MM.1S (cell line): ENCODE data around the gene C14orf93.

Experiments
- DNase-seq: peaks from one replicate; pipeline ENCODE4 v3.0.0-alpha.2; 2015
- H2AFZ ChIP-seq: fragments of 300-600 bp; sonication (generic); 2 replicates; pipeline ENCODE4 v1.6.0; 2016; ENCODE audit warnings: antibody characterized with exemption, low read length
- H3F3A ChIP-seq: fragments of 300-600 bp; sonication (generic); 2 replicates; pipeline ENCODE4 v1.6.1; 2016; ENCODE audit warnings: mild to moderate bottlenecking, antibody characterized with exemption, low read length, moderate library complexity, mixed read lengths; ENCODE audit not compliant: insufficient read depth
- H3K27ac ChIP-seq: fragments of 300-600 bp; sonication (generic); 2 replicates; pipeline ENCODE4 v1.5.1; 2016; ENCODE audit warnings: mild to moderate bottlenecking, low read length
- H3K27me3 ChIP-seq: fragments of 300-600 bp; sonication (generic); replicated peaks from 2 replicates; pipeline ENCODE4 v1.6.0; 2016; ENCODE audit warnings: low read length; ENCODE audit not compliant: insufficient read depth
- H3K36me3 ChIP-seq: fragments of 300-600 bp; sonication (generic); replicated peaks from 2 replicates; pipeline ENCODE4 v1.6.1; 2016; ENCODE audit warnings: mild to moderate bottlenecking, low read length, mixed read lengths; ENCODE audit not compliant: insufficient read depth
- H3K4me1 ChIP-seq: fragments of 300-600 bp; sonication (generic); 2 replicates; pipeline ENCODE4 v1.6.1; 2016; ENCODE audit warnings: low read length, mixed read lengths
- H3K4me2 ChIP-seq: fragments of 300-600 bp; sonication (generic); 2 replicates; pipeline ENCODE4 v1.6.0; 2016; ENCODE audit warnings: low read depth, low read length
- H3K4me3 ChIP-seq: fragments of 300-600 bp; sonication (generic); 2 replicates; pipeline ENCODE4 v1.5.1; 2016; ENCODE audit warnings: low read length, mixed read lengths
- H3K79me2 ChIP-seq: fragments of 300-600 bp; sonication (generic); 2 replicates; pipeline ENCODE4 v1.6.1; 2016; ENCODE audit warnings: mixed run types, low read length, mixed read lengths
- H3K9ac ChIP-seq: fragments of 300-600 bp; sonication (generic); 2 replicates; pipeline ENCODE4 v1.6.1; 2016; ENCODE audit warnings: low read length, mixed read lengths
- H3K9me2 ChIP-seq: fragments of 300-600 bp; sonication (generic); replicated peaks from 2 replicates; pipeline ENCODE4 v1.6.1; 2016; ENCODE audit warnings: mild to moderate bottlenecking, low read length, mixed read lengths; ENCODE audit not compliant: insufficient read depth
- H3K9me3 ChIP-seq: fragments of 300-600 bp; sonication (generic); replicated peaks from 2 replicates; pipeline ENCODE4 v1.6.1; 2016; ENCODE audit warnings: mild to moderate bottlenecking, low read length, mixed read lengths; ENCODE audit not compliant: insufficient read depth
- H4K20me1 ChIP-seq: fragments of 300-600 bp; sonication (generic); 2 replicates; pipeline ENCODE4 v1.6.1; 2016; ENCODE audit warnings: mild to moderate bottlenecking, low read length, moderate library complexity, mixed read lengths; ENCODE audit not compliant: insufficient read depth
- EZH2 ChIP-seq: fragments of 300-600 bp; sonication (generic); optimal IDR thresholded peaks from 2 replicates; pipeline ENCODE3; 2017; ENCODE audit warnings: low read depth, mild to moderate bottlenecking, antibody characterized with exemption, low read length, mixed read lengths
- EZH2phosphoT487 ChIP-seq: fragments of 300-600 bp; sonication (generic); IDR thresholded peaks from 2 replicates; pipeline ENCODE4 v1.6.1; 2018; ENCODE audit warnings: antibody characterized with exemption, low read length
- TF ChIP-seq, protein P1 (sequence below): fragments of 300-600 bp; sonication (generic); IDR thresholded peaks from 2 replicates; pipeline ENCODE4 v1.5.1; 2016; ENCODE audit warnings: antibody characterized with exemption, low read length, mixed read lengths

The C14orf93 gene

DNA sequence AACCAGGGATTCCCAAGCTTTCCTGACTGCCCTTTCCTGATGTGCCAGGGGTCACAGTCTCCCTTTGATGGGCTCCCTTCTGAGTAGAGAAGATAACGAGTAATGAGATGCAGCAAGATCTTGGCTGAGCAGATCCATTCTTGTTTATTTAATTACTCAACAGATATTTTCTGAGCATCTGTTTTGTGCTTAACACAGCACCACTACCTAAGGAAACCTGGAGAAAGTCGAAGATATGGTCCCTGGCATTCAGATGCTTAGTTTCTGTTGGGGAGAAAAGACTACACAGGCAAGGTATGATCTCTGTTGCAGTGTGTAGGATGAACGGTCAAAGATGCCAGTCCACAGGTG, 31.5 kb downstream of the C14orf93 start:
- Histone ChIP-seq H3K9ac (no peak overlapping the region), H2AFZ (no peak overlapping the region), H3K79me2 (no peaks in the 10 kb centered on the region), H3K4me2 (no peak overlapping the region), H3K9me2 (no peaks in the 10 kb centered on the region), H4K20me1 (no peaks in the 10 kb centered on the region), H3K27ac (no peak overlapping the region), H3F3A (no peaks in the 10 kb centered on the region), H3K4me3 (no peak overlapping the region), H3K27me3 (peaks cover 8% of the 10 kb centered on the region), H3K4me1 (no peaks in the 10 kb centered on the region), H3K9me3 (no peaks in the 10 kb centered on the region), H3K36me3 (no peaks in the 10 kb centered on the region)
- no peak for TF ChIP-seq EZH2phosphoT487
- no peak for DNase-seq

DNA sequence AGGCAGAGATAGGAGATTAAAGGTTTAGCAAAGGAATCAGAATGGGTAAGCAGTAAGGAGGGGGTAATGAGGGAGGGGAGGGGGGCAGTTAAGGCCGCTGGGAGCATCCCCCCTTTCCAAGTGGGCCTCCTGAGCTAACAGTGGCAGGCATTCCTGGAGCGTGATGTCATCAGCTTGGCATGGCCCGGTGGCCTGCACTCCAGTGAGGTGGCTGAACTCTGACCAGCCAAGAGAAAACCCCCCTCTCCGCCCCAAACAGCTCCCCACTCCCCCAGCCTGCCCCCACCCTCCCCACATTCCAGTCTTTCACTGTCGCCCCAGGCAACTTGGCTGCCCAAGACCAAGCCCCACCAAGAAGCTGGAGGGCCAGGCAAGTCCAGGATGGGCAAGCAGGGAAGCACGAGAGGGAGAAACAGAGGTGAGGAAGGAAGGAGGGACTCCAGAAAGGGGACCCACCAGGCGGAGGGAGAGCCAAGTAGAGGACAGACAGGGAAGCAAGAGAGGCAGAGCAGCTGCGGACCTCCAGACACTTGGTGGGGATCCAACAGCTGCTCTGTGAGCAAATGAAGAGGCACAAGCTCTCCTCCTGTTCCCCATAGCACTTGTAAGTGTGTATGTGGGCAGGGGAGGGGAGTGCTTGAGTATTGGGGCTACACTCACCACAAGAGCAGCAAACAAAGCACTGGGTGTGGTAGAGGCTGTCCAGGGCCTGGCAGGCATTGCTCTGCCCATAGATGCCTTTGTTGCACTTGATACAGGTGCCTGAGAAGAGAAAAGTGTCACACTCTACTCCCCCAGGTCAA, 32.1 kb downstream of the C14orf93 start:
- no peak for TF ChIP-seq EZH2phosphoT487
- TF ChIP-seq, protein P1, sequence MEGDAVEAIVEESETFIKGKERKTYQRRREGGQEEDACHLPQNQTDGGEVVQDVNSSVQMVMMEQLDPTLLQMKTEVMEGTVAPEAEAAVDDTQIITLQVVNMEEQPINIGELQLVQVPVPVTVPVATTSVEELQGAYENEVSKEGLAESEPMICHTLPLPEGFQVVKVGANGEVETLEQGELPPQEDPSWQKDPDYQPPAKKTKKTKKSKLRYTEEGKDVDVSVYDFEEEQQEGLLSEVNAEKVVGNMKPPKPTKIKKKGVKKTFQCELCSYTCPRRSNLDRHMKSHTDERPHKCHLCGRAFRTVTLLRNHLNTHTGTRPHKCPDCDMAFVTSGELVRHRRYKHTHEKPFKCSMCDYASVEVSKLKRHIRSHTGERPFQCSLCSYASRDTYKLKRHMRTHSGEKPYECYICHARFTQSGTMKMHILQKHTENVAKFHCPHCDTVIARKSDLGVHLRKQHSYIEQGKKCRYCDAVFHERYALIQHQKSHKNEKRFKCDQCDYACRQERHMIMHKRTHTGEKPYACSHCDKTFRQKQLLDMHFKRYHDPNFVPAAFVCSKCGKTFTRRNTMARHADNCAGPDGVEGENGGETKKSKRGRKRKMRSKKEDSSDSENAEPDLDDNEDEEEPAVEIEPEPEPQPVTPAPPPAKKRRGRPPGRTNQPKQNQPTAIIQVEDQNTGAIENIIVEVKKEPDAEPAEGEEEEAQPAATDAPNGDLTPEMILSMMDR: no peak
- TF ChIP-seq EZH2: no peak
- no peak overlapping the region for H3K27ac ChIP-seq
- no peak overlapping the region for H3K4me2 ChIP-seq
- no peaks in the 10 kb centered on the region for H3K36me3 ChIP-seq
- H3K9me3 ChIP-seq: no peaks in the 10 kb centered on the region
- no peak overlapping the region for H2AFZ ChIP-seq
- H3K27me3 ChIP-seq: peaks cover 8% of the 10 kb centered on the region
- no peaks in the 10 kb centered on the region for H4K20me1 ChIP-seq
- no peaks in the 10 kb centered on the region for H3K79me2 ChIP-seq
- DNase-seq: no peak
- H3K4me1 ChIP-seq: no peaks in the 10 kb centered on the region
- H3F3A ChIP-seq: no peaks in the 10 kb centered on the region
- no peaks in the 10 kb centered on the region for H3K9me2 ChIP-seq
- H3K4me3 ChIP-seq: no peak overlapping the region
- H3K9ac ChIP-seq: no peak overlapping the region

DNA sequence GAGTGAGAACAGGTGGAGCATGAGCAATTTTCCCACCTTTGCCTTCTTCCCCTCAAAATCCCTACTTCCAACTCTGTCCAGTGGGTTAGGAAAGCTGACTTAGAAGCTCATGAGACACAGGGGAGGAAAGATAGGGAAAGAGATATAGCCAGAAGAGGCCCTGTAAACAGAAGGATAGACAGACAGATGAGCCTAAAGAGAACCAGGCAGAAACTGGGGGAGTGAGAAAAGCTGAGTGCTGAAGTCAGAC, 32.6 kb downstream of the C14orf93 start:
- H3K27me3 ChIP-seq: peaks cover 8% of the 10 kb centered on the region
- H3K36me3 ChIP-seq: no peaks in the 10 kb centered on the region
- no peaks in the 10 kb centered on the region for H3F3A ChIP-seq
- no peaks in the 10 kb centered on the region for H3K9me2 ChIP-seq
- H3K9me3 ChIP-seq: no peaks in the 10 kb centered on the region
- no peak for DNase-seq
- H3K79me2 ChIP-seq: no peaks in the 10 kb centered on the region
- no peak overlapping the region for H3K4me3 ChIP-seq
- no peak overlapping the region for H3K27ac ChIP-seq
- H3K4me2 ChIP-seq: no peak overlapping the region
- no peak overlapping the region for H3K9ac ChIP-seq
- no peaks in the 10 kb centered on the region for H3K4me1 ChIP-seq
- no peak overlapping the region for H2AFZ ChIP-seq
- TF ChIP-seq, protein P1: no peak
- TF ChIP-seq EZH2: no peak
- no peak for TF ChIP-seq EZH2phosphoT487
- no peaks in the 10 kb centered on the region for H4K20me1 ChIP-seq

DNA sequence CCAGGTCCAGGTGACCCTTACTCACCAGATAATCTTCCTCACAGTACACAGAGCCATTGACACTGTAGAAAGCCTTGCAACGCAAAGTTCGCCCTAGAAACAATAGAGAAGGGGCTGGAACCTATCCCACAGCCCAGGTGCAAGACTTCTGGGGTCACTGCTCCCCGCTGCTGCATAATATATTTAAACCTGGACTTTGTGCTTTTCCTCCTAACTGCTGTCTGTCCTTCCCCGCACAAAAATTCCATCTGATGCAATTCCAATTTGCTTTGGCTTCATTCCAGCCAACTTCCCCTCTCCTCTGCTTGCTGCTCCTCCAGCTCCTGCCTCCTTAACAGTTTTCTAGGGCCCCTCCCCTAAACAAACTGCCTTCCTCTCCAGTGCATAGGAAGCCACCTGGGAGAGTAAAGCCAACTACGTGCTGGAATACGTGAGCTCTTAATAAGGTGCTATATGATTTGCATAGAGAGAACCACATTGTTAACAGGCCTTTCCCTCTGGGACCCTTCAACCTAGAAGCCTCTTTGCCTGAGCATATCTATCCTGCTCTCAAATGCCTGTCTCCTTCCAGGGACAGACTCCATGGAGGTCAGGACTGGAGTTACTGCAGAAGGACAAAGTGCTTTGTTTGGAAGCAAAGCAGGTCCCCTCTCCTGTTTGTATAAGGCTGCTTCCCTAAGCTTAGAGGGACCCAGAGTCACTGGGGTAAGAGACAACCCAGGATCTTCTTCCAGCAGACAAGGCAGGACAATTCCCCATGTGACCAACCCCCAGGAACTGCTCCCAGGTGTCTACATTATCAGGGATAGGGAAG, 33.1 kb downstream of the C14orf93 start:
- TF ChIP-seq, protein P1: no peak
- no peak for TF ChIP-seq EZH2phosphoT487
- TF ChIP-seq EZH2: no peak
- Histone ChIP-seq H3K9ac (no peak overlapping the region), H4K20me1 (no peaks in the 10 kb centered on the region), H3K9me2 (no peaks in the 10 kb centered on the region), H3K4me2 (no peak overlapping the region), H2AFZ (no peak overlapping the region), H3F3A (no peaks in the 10 kb centered on the region), H3K27me3 (peaks cover 8% of the 10 kb centered on the region), H3K4me3 (no peak overlapping the region), H3K27ac (no peak overlapping the region), H3K79me2 (no peaks in the 10 kb centered on the region), H3K4me1 (no peaks in the 10 kb centered on the region), H3K36me3 (no peaks in the 10 kb centered on the region), H3K9me3 (no peaks in the 10 kb centered on the region)
- no peak for DNase-seq
